Astrocyte of the hippocampus (primary cell): ENCODE results near the gene IL31.

Experiments used
- DNase-seq: peaks from one replicate; pipeline ENCODE4 v3.0.0; 2011; ENCODE audit warnings: low read depth, low spot score

Gene IL31

GRCh38 chr12:122129131-122129530, 44.9 kb downstream of the IL31 start:
- no peak for DNase-seq

GRCh38 chr12:122128481-122128880, 45.5 kb downstream of the IL31 start:
- DNase-seq: no peak

- DNase-seq: no peak
Observed at GRCh38 chr12:122127839-122128238, 46.2 kb downstream of the IL31 start.

- no peak for DNase-seq
Observed at GRCh38 chr12:122126713-122127597, 47.1 kb downstream of the IL31 start.

GRCh38 chr12:122126342-122126635, 47.7 kb downstream of the IL31 start:
- no peak for DNase-seq

- DNase-seq: no peak
Observed at GRCh38 chr12:122125452-122126341, 48.3 kb downstream of the IL31 start.

- DNase-seq: no peak
Observed at GRCh38 chr12:122124370-122124769, 49.7 kb downstream of the IL31 start.

- no peak for DNase-seq
Observed at GRCh38 chr12:122123761-122124145, 50.3 kb downstream of the IL31 start.

- DNase-seq: peak; percentile 87
Observed at GRCh38 chr12:122123051-122123760, 50.8 kb downstream of the IL31 start.
